Measurements from ENCODE around the gene ITGAL.

DNA sequence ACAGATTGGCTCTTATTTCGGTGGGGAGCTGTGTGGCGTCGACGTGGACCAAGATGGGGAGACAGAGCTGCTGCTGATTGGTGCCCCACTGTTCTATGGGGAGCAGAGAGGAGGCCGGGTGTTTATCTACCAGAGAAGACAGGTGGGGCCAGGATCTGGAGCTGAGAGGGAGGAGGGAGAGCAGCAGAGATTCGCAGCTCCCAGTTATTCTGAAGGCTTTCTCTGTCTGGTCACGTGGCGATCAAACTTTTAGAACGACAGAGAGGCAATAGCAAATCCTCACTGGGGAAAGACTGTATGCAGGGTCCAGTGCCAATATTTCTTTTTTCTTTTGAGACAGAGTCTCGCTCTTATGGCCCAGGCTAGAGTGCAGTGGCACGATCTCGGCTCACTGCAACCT lies 22.2 kb downstream of the ITGAL start:
- TF ChIP-seq POLR2AphosphoS5 (IDR thresholded peaks at IDR 0.05; ENCODE audit: low read depth, low read length), result no peak
- TF ChIP-seq, protein P1, sequence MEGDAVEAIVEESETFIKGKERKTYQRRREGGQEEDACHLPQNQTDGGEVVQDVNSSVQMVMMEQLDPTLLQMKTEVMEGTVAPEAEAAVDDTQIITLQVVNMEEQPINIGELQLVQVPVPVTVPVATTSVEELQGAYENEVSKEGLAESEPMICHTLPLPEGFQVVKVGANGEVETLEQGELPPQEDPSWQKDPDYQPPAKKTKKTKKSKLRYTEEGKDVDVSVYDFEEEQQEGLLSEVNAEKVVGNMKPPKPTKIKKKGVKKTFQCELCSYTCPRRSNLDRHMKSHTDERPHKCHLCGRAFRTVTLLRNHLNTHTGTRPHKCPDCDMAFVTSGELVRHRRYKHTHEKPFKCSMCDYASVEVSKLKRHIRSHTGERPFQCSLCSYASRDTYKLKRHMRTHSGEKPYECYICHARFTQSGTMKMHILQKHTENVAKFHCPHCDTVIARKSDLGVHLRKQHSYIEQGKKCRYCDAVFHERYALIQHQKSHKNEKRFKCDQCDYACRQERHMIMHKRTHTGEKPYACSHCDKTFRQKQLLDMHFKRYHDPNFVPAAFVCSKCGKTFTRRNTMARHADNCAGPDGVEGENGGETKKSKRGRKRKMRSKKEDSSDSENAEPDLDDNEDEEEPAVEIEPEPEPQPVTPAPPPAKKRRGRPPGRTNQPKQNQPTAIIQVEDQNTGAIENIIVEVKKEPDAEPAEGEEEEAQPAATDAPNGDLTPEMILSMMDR (IDR thresholded peaks at IDR 0.05; ENCODE audit: control extremely low read depth in 1 of 3, insufficient read depth in 1 of 3, low read depth in 1 of 3, low read length in 3 of 3), result no peak
- TF ChIP-seq SP1 (IDR thresholded peaks at IDR 0.05; ENCODE audit: low read depth, low read length), result no peak
- no peak for TF ChIP-seq JUND (IDR thresholded peaks at IDR 0.05; ENCODE audit: low read length)
